Measurements from ENCODE around the gene IYD. TPM values are rescaled to one million over a fixed set of nuclear protein-coding genes. Genes with fewer than 3 reads are reported as not detected.

Gene IYD
- polyA plus RNA-seq, 1 donor (not counting 4 experiments of a cell fraction or from before 2014, with no cell fraction given), result not detected

GRCh38 chr6:150427843-150428242 is 59.0 kb downstream of the IYD start:
- Histone ChIP-seq H3K4me2 (ENCODE audit: control insufficient read depth, extremely low read depth, insufficient read depth, low read depth, low read length) (no peak overlapping the region), H3K27ac (ENCODE audit: control insufficient read depth, insufficient read depth, low read length) (no peak overlapping the region), H3K9me3 (ENCODE audit: control insufficient read depth, low read depth, low read length) (no peaks in the 10 kb centered on the region), H4K20me1 (ENCODE audit: control insufficient read depth, extremely low read depth, insufficient read depth, low read length) (no peaks in the 10 kb centered on the region), H2AFZ (ENCODE audit: control insufficient read depth, low read length) (no peak overlapping the region), H3K9ac (ENCODE audit: control insufficient read depth, extremely low read depth, insufficient read depth, low read length) (no peak overlapping the region), H3K4me3 (ENCODE audit: control insufficient read depth in 2 of 3, extremely low read depth in 1 of 3, insufficient read depth in 2 of 3, low read depth in 1 of 3, low read length in 3 of 3) (no peak overlapping the region), H3K79me2 (ENCODE audit: control insufficient read depth, insufficient read depth, low read length) (no peaks in the 10 kb centered on the region), H3K27me3 (ENCODE audit: control insufficient read depth, extremely low read depth, insufficient read depth, low read length) (no peaks in the 10 kb centered on the region), H3K36me3 (ENCODE audit: control insufficient read depth in 2 of 2, extremely low read depth in 1 of 2, insufficient read depth in 2 of 2, low read length in 2 of 2) (no peaks in the 10 kb centered on the region), H3K4me1 (ENCODE audit: control insufficient read depth, extremely low read depth, insufficient read depth, low read length) (no peaks in the 10 kb centered on the region), H3K9me1 (ENCODE audit: control insufficient read depth, extremely low read depth, insufficient read depth, low read length) (no peaks in the 10 kb centered on the region)
- FAIRE-seq (no peak), DNase-seq (ENCODE audit: low read depth, low spot score) (no peak)
- dilution Hi-C loops (cut with MboI; ENCODE audit: extremely low pct_ligation_motif_present, low sequenced_read_pairs), result no loop called here
- TF ChIP-seq EZH2 (IDR thresholded peaks at IDR 0.05; ENCODE audit: low read length) (no peak), CTCF (optimal IDR thresholded peaks at IDR 0.05 in 1 of 3, IDR thresholded peaks at IDR 0.05 in 1 of 3, conservative IDR thresholded peaks at IDR 0.05 in 1 of 3; ENCODE audit: extremely low read depth in 1 of 3, insufficient read depth in 2 of 3, low read length in 3 of 3) (no peak)

GRCh38 chr6:150430815-150431214 is 62.0 kb downstream of the IYD start:
- Histone ChIP-seq H3K79me2 (ENCODE audit: control insufficient read depth, insufficient read depth, low read length) (no peaks in the 10 kb centered on the region), H2AFZ (ENCODE audit: control insufficient read depth, low read length) (no peak overlapping the region), H3K36me3 (ENCODE audit: control insufficient read depth in 2 of 2, extremely low read depth in 1 of 2, insufficient read depth in 2 of 2, low read length in 2 of 2) (no peaks in the 10 kb centered on the region), H3K4me3 (ENCODE audit: control insufficient read depth in 2 of 3, extremely low read depth in 1 of 3, insufficient read depth in 2 of 3, low read depth in 1 of 3, low read length in 3 of 3) (no peak overlapping the region), H3K9ac (ENCODE audit: control insufficient read depth, extremely low read depth, insufficient read depth, low read length) (no peak overlapping the region), H3K4me1 (ENCODE audit: control insufficient read depth, extremely low read depth, insufficient read depth, low read length) (no peaks in the 10 kb centered on the region), H3K4me2 (ENCODE audit: control insufficient read depth, extremely low read depth, insufficient read depth, low read depth, low read length) (no peak overlapping the region), H3K27ac (ENCODE audit: control insufficient read depth, insufficient read depth, low read length) (no peak overlapping the region), H3K9me3 (ENCODE audit: control insufficient read depth, low read depth, low read length) (no peaks in the 10 kb centered on the region), H3K27me3 (ENCODE audit: control insufficient read depth, extremely low read depth, insufficient read depth, low read length) (peaks cover under 1% of the 10 kb centered on the region), H3K9me1 (ENCODE audit: control insufficient read depth, extremely low read depth, insufficient read depth, low read length) (no peaks in the 10 kb centered on the region), H4K20me1 (ENCODE audit: control insufficient read depth, extremely low read depth, insufficient read depth, low read length) (no peaks in the 10 kb centered on the region)
- FAIRE-seq, result no peak
- dilution Hi-C loops (cut with MboI; ENCODE audit: extremely low pct_ligation_motif_present, low sequenced_read_pairs), result no loop called here
- no peak for DNase-seq (ENCODE audit: low read depth, low spot score)
- no peak for TF ChIP-seq EZH2 (IDR thresholded peaks at IDR 0.05; ENCODE audit: low read length)
- TF ChIP-seq CTCF (optimal IDR thresholded peaks at IDR 0.05 in 1 of 3, IDR thresholded peaks at IDR 0.05 in 1 of 3, conservative IDR thresholded peaks at IDR 0.05 in 1 of 3; ENCODE audit: extremely low read depth in 1 of 3, insufficient read depth in 2 of 3, low read length in 3 of 3), result no peak
